NB4 (cell line): ENCODE measurements around the gene CNOT6.

Experiments used
- MYC ChIP-seq: IDR thresholded peaks from 2 replicates; pipeline ENCODE4 v1.6.1; 2011; ENCODE audit warnings: low read depth, low read length
- TF ChIP-seq, protein P1 (sequence below): IDR thresholded peaks from one replicate; pipeline ENCODE4 v1.5.1; 2012; ENCODE audit warnings: low read depth, low read length

DNA sequence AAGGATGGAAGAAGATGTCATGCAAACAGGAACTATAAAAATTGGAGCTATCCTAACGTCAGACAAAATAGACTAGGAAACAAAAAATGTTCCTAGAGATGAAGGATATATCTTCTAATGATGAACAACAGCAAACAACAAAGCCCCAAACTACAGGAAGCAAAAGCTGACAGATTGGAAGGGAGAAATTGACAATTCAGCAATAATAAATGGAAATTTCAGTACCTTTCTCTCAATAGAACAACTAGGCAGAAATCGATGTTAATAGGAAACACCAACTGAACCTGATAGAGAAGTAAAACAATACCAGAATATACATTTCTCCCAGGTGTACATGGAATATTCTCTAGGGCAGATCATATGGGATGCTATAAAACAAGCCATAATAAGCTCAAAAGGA is 89.6 kb downstream of the CNOT6 start:
- TF ChIP-seq, protein P1, sequence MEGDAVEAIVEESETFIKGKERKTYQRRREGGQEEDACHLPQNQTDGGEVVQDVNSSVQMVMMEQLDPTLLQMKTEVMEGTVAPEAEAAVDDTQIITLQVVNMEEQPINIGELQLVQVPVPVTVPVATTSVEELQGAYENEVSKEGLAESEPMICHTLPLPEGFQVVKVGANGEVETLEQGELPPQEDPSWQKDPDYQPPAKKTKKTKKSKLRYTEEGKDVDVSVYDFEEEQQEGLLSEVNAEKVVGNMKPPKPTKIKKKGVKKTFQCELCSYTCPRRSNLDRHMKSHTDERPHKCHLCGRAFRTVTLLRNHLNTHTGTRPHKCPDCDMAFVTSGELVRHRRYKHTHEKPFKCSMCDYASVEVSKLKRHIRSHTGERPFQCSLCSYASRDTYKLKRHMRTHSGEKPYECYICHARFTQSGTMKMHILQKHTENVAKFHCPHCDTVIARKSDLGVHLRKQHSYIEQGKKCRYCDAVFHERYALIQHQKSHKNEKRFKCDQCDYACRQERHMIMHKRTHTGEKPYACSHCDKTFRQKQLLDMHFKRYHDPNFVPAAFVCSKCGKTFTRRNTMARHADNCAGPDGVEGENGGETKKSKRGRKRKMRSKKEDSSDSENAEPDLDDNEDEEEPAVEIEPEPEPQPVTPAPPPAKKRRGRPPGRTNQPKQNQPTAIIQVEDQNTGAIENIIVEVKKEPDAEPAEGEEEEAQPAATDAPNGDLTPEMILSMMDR = no peak
- no peak for TF ChIP-seq MYC
